A549 (cell line): ENCODE results near the gene SYTL3.

Experiments used
- CHD2 ChIP-seq: fragments of 150-350 bp; IDR thresholded peaks from 2 replicates; pipeline ENCODE4 v1.6.1; 2014; ENCODE audit warnings: low read length; ENCODE audit not compliant: partially characterized antibody
- CTCF ChIP-seq: fragments of >200 bp; sonication (Bioruptor Twin); formaldehyde crosslinking; IDR thresholded peaks from 3 replicates; pipeline ENCODE4 v1.5.1; 2016
- RAD21 ChIP-seq, 2 experiments: fragments of >200 bp in 1 of 2; sonication (Bioruptor Twin) in 1 of 2; formaldehyde crosslinking in 1 of 2; IDR thresholded peaks in 1 of 2; conservative IDR thresholded peaks in 1 of 2; 2 replicates in 1 of 2; 3 replicates in 1 of 2; pipeline ENCODE4 v1.6.1; 2012 to 2018; ENCODE audit warnings: inconsistent platforms in 1 of 2
- SREBF2 ChIP-seq: fragments of 450-650 bp; IDR thresholded peaks from 2 replicates; pipeline ENCODE4 v1.6.1; 2014; ENCODE audit warnings: mild to moderate bottlenecking, moderate library complexity
- TFCP2L1 ChIP-seq: fragments of 250-450 bp; sonication (Bioruptor Pico); IDR thresholded peaks from 2 replicates; pipeline ENCODE4 v1.5.0; 2021; ENCODE audit warnings: mild to moderate bottlenecking

DNA sequence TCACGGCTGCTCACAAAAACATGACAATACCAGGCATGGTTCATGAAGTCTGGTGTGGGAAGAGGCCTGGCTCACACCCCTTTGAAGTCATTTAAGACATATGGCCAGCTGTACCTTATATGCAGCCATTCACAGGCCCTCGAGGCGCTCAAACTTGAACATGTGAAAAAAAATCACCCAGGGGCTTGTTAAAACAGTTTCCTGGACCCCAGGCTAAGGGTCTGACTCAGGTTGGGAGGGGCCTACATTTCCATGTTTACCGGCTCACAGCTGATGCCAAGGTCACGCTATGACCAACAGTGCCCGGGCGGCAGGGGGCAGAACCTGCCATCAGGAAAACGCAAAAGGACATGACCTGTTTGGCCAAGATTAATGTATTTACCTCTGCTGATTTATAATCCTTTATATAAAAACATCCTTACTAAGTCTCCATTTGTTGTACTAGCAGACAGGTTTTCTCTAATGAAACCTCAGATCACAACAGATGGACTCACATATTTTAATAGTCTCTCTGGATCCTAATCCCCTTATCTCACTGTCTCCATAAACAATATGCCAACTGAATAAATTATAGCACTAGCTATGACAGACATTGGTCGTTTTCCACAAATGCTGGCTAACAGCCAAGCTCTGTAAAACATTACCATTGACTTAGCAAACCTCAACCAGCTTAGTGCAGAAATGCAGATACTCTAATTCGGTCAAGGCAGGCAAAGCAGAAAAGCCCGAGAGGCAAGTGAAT, 149.4 kb downstream of the SYTL3 start:
- TF ChIP-seq CTCF: peak; percentile 29; the same call in 2 of the 3 replicates
- TF ChIP-seq RAD21 (conservative IDR thresholded peaks at IDR 0.05 in 1 of 2, IDR thresholded peaks at IDR 0.05 in 1 of 2): peak; percentile 21 to 35; a peak in 3 of 5 replicates
- TF ChIP-seq SREBF2: no peak
- no peak for TF ChIP-seq CHD2
- no peak for TF ChIP-seq TFCP2L1 (CRISPR knock-in tag)
